HG02678 (cell line): ENCODE measurements around the gene HTR3E.
"Not testable (repeated sequence)": the region's sequence is repeated elsewhere in the genome, so short reads cannot be mapped to it uniquely, and the experiment has no call there.

Experiments used
- ATAC-seq: cut with Tn5 transposase; IDR thresholded peaks from one replicate; pipeline ENCODE4 v1.9.1; 2021; ENCODE audit warnings: mild to moderate bottlenecking, moderate library complexity; ENCODE audit not compliant: unreplicated experiment

Gene HTR3E, protein sequence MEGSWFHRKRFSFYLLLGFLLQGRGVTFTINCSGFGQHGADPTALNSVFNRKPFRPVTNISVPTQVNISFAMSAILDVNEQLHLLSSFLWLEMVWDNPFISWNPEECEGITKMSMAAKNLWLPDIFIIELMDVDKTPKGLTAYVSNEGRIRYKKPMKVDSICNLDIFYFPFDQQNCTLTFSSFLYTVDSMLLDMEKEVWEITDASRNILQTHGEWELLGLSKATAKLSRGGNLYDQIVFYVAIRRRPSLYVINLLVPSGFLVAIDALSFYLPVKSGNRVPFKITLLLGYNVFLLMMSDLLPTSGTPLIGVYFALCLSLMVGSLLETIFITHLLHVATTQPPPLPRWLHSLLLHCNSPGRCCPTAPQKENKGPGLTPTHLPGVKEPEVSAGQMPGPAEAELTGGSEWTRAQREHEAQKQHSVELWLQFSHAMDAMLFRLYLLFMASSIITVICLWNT

DNA sequence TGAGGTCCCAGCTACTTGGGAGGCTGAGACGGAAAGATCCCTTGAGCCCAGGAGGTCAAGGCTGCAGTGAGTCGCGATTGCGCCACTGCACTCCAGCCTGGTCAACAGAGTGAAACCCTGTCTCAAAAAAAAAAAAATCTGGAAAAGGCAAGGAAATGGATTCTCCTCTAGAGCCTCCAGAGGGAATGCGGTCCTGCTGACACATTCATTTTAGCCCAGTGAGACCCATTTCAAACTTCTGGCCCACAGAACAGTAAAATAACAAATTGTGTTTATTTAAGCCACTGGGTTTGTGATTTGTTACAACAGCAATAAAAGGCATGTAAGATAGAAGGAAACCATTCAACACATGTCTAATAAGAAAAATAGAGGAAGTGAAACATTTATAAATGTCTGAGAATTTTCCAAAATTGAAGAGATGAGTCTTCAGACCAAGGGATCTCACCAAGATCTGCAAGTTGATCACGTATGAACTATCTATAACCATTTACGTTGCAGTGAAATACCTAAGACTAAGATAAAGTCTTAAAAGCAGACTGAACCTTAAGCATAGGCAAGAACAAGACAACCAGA lies at the start of gene HTR3E:
Gene HTR3E, plus strand, starts transcription at position 254 of the 573 bp plus-strand sequence. CDS start 466 bp downstream, outside the sequence.
- no peak for ATAC-seq

DNA sequence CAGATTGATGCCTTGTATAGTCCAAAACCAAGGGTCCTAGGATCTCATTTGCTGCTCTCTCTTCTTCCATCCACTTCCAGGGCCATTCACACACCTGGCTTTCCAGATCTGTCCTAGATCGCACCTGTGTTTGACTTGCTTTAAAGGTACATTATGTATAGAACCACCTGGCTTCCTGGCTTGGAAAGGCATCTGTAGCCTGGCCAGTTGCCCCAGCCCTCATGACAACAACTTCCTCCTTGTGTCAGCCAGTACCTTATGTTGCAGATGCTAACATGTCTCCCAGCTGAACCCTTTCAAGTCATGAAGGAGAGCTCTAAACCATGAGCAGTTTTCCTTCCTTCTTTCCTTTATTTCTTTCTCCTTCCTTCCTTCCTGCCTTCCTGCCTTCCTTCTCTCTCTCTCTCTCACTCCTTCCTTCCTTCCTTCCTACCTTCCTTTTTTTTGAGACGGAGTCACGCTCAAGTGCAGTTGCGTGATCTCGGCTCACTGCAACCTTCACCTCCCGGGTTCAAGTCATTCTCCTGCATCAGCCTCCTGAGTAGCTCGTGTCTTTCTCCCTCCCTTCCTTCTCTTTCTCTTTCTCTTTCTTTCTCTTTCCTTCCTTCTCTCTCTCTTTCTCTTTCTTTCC lies 46.5 kb upstream of the HTR3E start:
- ATAC-seq = no peak

DNA sequence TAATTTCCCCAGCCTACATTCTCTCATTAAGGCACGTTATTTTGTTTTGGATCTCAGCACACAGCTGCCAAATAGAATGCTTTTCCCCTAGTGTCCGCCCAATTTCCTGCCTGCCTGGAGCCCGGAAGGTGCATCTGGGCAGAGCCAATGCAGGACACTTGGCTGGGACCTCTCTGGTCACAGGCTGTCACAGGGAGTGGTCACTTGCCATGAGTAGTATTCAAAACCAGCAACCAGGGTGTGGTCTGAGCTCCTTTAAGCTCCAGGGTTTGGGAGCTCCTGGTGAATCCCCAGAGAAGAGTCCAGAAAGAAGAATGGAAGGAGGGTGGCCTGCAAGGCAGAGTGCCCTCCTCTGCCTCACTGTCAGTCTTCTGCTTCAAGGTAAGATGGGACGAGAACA lies 44.1 kb upstream of the HTR3E start, which contains the start of gene HTR3C:
Gene HTR3C, plus strand, starts transcription at position 281 of the 400 bp plus-strand sequence. Its CDS starts 34 bp downstream, at position 315.
- ATAC-seq = no peak

DNA sequence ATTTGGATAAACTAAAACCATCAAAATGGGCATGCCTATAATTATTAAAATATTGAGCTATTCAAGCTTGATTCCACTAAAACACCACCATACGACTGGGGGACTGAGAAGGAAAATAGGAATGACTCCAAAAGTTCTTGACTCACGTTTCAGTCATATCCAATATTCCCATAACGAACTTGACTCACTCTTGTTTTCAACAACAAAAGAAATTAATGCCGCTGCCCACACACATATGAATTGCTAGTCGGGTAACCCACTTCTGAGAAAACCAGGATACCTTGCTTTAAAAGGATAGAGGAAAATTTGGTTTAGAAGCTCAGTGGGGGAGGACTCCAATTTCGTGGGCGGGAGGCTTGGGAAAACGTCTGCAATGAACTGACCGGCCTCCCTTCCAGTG lies 38.8 kb upstream of the HTR3E start:
- ATAC-seq = no peak

DNA sequence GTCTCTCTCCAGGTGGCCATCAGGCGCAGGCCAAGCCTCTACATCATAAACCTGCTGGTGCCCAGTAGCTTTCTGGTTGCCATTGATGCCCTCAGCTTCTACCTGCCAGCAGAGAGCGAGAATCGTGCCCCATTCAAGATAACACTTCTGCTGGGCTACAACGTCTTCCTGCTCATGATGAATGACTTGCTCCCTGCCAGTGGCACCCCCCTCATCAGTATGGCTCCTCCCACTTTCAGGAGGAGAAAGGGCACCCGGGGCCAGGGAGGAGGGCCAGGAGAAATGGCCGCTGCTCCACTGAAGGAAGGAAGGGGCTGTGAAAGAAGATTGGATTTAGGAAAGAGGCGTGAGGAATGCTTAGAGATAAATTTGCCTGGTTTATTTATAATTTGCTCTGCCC lies 37.4 kb upstream of the HTR3E start:
- no peak for ATAC-seq

- ATAC-seq = no peak
These were observed 34.2 kb upstream of the HTR3E start for GRCh38 chr3:184062637-184063036.

- no peak for ATAC-seq
These were observed 30.7 kb upstream of the HTR3E start for GRCh38 chr3:184066211-184066610.

- ATAC-seq = no peak
These were observed 29.2 kb upstream of the HTR3E start for GRCh38 chr3:184067573-184068055.

DNA sequence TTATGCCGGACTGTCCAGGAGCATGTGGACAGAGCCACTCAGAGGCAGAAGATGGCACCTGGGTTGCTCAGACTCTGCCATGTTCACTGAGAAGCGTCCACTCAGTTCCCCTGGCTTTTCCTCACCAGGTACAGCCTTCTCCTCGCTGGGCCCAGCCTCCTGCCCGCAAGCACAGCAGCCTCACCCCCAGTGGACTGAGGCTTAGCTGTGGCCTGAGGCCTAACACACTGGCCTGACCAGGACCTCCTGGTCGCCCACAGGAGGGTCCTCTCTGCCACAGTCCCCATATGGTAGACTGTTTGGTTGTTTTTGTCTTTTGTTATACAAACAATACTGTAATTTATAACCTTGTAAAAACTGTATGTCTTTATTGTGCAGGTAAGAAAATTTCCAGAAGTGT lies 28.5 kb upstream of the HTR3E start:
- no peak for ATAC-seq

DNA sequence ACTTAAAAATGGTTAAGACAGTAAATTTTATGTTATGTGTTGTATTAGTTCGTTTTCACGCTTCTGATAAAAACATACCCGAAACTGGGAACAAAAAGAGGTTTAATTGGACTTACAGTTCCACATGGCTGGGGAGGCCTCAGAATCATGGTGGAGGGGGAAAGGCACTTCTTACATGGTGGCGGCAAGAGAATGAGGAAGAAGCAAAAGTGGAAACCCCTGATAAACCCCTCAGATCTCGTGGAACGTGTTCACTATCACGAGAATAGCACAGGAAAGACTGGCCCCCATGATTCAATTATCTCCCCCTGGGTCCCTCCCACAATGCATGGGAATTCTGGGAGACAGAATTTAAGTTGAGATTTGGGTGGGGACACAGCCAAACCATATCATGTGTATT lies 25.7 kb upstream of the HTR3E start:
- not testable (repeated sequence) for ATAC-seq

- no peak for ATAC-seq
These were observed 23.2 kb upstream of the HTR3E start for GRCh38 chr3:184073621-184074020.

DNA sequence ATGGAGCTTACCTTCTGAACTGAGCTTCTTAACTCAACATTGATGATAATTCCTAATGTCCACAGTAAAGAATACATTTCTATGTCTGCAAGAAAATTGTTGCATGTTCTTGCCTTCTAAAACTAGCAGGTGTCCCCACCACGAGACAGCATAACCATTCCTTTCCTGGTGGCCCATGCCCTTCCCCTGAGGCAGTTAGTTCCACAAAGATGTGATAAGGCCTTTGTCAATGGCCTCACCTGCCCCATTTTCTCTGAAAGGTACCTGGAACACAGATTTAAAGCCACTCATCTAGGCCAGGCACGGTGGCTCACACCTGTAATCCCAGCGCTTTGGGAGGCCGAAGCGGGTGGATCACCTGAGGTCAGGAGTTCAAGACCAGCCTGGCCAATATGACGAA lies 21.0 kb upstream of the HTR3E start:
- ATAC-seq = no peak

- ATAC-seq = no peak
These were observed 19.0 kb upstream of the HTR3E start for GRCh38 chr3:184077881-184078280.

DNA sequence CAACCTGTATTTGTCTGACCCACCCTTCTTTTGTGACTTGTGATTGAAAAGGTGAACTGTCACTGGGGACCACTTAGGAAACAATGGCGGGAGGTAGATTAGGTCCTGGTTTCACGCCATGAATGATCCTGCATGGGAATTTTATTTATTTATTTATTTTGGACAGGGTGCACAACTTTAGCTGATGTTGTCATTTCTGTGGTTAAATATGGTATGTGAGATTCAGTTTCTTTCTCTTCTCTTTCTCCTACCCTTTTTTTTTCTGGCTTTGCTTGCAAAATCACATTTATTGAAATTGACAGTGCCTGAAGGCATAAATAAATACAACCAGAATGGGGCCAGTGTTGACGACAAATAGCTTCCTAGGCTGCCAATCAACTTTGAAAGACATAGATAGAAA lies 18.0 kb upstream of the HTR3E start:
- no peak for ATAC-seq

GRCh38 chr3:184081116-184081830 lies 15.6 kb upstream of the HTR3E start:
- no peak for ATAC-seq

DNA sequence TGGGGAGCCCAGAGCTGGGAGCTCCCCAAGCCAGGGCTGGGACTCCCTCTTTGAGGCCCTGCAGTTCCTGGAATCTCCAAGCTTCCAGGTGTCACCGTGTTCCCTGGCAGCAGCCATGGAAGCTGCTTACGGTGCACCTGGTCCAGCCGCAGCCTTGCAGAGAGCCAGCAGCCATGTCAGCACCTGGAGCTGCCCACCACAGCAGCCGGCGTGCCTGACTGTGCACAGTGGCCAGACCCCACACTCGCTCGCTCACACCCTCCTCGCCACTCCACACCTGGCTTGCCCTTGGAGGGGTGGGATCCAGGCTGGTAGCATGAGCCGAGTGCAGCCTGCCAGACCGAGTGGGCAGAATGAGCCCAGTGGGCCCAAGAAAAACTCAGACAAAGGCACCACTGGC lies 14.8 kb upstream of the HTR3E start:
- ATAC-seq = no peak

DNA sequence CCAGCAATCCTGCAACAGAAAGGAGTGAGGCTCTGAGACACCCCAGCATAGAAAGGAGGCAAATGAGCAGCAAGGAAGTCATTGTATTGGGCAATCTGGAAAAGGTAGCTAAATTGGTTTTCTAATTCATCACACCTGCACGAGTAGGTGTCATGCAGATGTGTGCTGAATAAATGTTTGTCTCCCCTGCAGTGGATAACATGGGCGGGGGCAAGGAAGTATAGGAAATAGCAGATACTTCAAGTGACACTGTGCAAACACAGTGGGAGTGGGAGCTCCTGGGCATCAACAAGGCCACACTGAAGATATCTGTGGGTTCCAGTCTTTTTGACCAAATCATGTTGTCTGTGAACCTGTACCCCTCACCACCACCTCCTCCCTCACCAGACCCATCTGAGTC lies 14.4 kb upstream of the HTR3E start:
- ATAC-seq = no peak

DNA sequence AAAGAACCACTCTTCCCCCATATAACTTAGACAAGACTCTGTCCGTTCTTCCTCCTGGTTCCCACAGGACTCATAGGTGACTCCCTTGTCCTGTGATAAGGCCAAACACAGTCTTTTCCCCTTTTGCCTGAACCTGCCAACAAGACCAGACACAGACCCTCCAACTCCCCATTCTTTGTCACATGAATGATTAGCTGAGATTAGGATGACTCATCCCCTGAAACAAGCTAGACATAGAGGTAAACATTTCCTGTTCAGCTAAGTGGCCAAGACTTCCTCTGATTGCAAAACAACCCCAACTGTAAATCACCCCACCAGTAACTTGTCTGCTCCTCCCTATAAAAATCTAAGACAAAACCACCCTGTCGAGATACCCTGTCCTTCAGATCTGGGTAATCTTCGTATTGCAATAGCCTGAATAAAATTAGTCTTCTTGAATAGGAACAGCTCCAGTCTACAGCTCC lies 11.4 kb upstream of the HTR3E start:
- no peak for ATAC-seq

GRCh38 chr3:184092199-184092598 lies 4.7 kb upstream of the HTR3E start:
- no peak for ATAC-seq

GRCh38 chr3:184097556-184097955 lies 692 bp downstream of the HTR3E start:
- ATAC-seq = no peak
